Bronchial epithelial cell (primary cell): Measurements from ENCODE around the gene TAF4. TPM values are rescaled to one million over a fixed set of nuclear protein-coding genes. Genes with fewer than 3 reads are reported as not detected.

Experiments
- DNase-seq: peaks from one replicate; pipeline ENCODE4 v3.0.0-alpha.2; 2010; ENCODE audit warnings: low read depth
- FAIRE-seq: peaks from 2 replicates; lab custom pipeline; 2011; peaks lifted over from hg19 to GRCh38; lab: Jason Lieb, UNC
- H3K27me3 ChIP-seq: 2 replicates; pipeline ENCODE4 v1.5.1; 2011; ENCODE audit warnings: low read length; ENCODE audit not compliant: control insufficient read depth, insufficient read depth
- H3K36me3 ChIP-seq: 2 replicates; pipeline ENCODE4 v1.5.1; 2011; ENCODE audit warnings: low read length; ENCODE audit not compliant: control insufficient read depth, insufficient read depth
- H3K4me3 ChIP-seq: 2 replicates; pipeline ENCODE4 v1.5.1; 2011; ENCODE audit warnings: mild to moderate bottlenecking, low read depth, low read length, control low read depth
- CTCF ChIP-seq: IDR thresholded peaks from 2 replicates; pipeline ENCODE4 v1.5.1; 2011; ENCODE audit warnings: mild to moderate bottlenecking, moderate library complexity, low read length, control low read depth, inconsistent platforms; ENCODE audit not compliant: insufficient read depth, severe bottlenecking
- total RNA-seq: library from RNA; depleted of rRNA; stranded (reverse); fragments of >200 nt; gene quantifications from 2 replicates; pipeline ENCODE4 v1.2.1, GENCODE V29; 2014

Gene TAF4
- total RNA-seq, 1 donor from 2014 or later = 3.2 TPM

GRCh38 chr20:61960836-61961235 is 104.8 kb downstream of the TAF4 start:
- no peaks in the 10 kb centered on the region for H3K36me3 ChIP-seq
- TF ChIP-seq CTCF = no peak
- DNase-seq (no peak), FAIRE-seq (no peak)
- peaks cover 5% of the 10 kb centered on the region for H3K27me3 ChIP-seq
- H3K4me3 ChIP-seq = no peak overlapping the region

DNA sequence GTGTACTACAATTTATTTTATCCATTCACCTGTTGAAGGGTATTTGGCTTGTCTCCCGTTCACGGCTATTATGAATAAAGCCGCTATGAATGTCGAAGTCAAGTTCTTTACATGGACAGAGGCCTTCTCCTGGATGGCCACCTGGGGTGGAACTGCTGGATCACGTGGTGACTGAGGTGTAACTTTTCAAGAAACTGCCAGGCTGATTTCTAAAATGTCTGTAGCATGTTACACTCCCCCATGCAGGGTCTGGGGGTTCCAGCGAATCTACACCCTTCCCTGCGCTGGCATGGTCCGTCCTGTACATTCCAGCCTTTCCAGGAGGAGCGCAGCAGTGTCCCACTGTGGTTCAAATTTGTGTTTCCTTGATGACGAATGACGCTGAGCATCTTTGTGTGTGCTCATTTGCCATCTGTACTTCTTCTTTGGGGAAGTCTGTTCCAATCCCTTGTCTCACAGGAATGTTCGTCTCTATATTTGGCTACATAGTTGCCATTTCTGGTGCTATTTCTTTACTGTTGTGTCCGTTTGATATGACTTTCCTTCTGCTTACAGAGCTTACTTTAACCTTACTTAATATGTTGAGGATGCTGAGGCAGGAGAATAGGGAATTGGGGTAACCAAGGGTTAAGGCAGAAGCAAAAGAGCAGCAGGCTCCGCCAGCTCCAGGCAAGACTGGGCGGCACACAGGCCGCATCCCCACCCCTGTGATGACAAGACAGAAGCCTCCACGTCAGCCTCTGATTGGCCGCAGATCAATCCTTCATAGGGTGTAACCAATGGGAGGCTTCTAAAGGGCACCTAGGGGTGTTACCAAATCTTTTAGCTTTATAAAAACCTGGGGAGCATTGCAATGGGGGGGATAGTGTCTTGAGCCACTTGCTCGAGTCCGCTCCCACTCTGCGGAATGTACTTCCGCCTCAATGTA is 106.6 kb downstream of the TAF4 start:
- H3K4me3 ChIP-seq = no peak overlapping the region
- FAIRE-seq = no peak
- TF ChIP-seq CTCF = no peak
- no peak for DNase-seq
- H3K36me3 ChIP-seq = no peaks in the 10 kb centered on the region
- H3K27me3 ChIP-seq = peaks cover 4% of the 10 kb centered on the region

DNA sequence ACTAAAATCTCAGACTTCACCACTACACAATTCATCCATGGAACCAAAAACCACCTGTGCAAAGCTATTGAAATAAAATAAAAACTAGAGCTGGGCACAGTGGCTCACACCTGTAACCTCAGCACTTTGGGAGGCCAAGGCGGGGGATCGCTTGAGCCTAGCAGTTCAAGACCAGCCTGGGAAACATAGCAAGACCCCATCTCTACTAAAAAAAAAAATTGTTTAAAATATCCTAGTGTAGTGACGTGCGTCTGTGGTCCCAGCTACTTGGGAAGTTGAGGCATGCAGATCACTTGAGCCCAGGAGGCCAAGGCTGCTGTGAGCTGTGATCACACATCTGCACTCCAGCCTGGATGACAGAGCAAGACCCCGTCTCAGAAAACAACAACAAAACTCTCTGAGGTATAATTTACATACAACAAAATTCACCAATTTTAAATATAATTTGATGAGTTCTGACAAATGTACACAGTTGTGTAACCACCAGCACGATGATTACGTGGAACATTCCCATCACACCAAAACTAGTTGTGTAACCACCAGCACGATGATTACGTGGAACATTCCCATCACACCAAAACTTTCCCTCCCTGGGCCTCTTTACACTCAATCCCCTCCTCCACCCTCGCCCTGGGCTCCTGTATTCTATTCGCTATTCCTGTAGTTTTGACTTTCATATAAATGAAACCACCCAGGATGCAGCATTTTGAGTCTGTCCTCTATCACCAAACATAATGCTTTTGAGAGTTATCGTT is 107.5 kb downstream of the TAF4 start:
- DNase-seq (no peak), FAIRE-seq (no peak)
- TF ChIP-seq CTCF = no peak
- Histone ChIP-seq H3K36me3 (no peaks in the 10 kb centered on the region), H3K4me3 (no peak overlapping the region), H3K27me3 (peaks cover 4% of the 10 kb centered on the region)

DNA sequence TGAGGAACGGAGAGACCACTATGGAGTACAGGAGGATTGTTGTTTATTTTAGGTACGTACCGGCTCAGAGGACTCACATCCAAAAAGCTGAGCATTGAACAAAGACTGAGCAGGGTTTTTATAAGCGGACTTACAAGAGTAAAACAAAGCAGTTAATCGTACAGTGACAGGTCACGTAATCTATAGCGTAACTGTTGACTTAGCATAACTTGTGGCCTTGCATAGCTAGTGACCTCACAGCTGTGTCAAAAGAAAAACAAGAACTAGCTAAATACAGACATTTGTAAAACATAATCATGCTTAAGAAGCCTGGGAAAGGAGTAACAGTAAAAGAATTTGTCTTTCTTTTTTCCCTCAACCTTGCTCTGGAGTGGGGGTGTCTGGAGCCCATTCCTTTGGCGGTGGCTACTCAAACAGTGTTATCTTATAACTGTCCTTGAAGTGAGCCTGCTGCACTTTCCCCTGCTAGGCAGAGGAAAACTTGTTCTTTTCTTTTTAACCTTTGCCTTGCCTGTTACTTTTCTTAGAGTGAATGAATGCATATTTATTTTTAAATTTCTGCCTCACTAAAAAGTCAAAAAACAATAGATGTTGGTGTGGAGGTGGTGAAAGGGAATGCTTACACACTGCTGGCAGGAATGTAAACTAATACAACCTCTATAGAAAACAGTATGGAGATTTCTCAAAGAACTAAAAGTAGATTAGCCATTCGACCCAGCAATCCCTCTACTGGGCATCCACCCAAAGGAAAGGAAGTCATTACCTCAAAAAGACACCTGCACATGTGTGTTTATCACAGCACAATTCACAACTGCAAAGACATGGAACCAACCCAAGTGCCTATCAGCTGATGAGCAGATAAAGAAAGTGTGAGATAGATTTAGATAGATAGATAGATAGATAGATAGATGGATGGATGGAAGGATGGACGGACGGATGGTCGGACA is 109.0 kb downstream of the TAF4 start:
- DNase-seq (peak; percentile 8), FAIRE-seq (no peak)
- Histone ChIP-seq H3K4me3 (no peak overlapping the region), H3K36me3 (no peaks in the 10 kb centered on the region), H3K27me3 (peaks cover 4% of the 10 kb centered on the region)
- TF ChIP-seq CTCF = no peak

GRCh38 chr20:61955668-61956395 is 109.8 kb downstream of the TAF4 start:
- H3K27me3 ChIP-seq = peaks cover 4% of the 10 kb centered on the region

More at GRCh38 chr20:61955668-61956395, 109.8 kb downstream of the TAF4 start:
- TF ChIP-seq CTCF = no peak
- H3K4me3 ChIP-seq = no peak overlapping the region
- FAIRE-seq = no peak
- DNase-seq = no peak
- no peaks in the 10 kb centered on the region for H3K36me3 ChIP-seq
